ENCODE measurements around the gene C4B.
A peak's percentile ranks its signal among the peaks of the same experiment; 100 is the strongest.
"Not testable (repeated sequence)": the region's sequence is repeated elsewhere in the genome, so short reads cannot be mapped to it uniquely, and the experiment has no call there.

Gene C4B

GRCh38 chr6:32037598-32038524, 23.3 kb downstream of the C4B start, which contains the start of gene CYP21A2:
Gene CYP21A2 (plus strand): TSS chr6:32038415. CDS start chr6:32038423, 8 bp downstream.
- DNase-seq, result not testable (repeated sequence)

DNA sequence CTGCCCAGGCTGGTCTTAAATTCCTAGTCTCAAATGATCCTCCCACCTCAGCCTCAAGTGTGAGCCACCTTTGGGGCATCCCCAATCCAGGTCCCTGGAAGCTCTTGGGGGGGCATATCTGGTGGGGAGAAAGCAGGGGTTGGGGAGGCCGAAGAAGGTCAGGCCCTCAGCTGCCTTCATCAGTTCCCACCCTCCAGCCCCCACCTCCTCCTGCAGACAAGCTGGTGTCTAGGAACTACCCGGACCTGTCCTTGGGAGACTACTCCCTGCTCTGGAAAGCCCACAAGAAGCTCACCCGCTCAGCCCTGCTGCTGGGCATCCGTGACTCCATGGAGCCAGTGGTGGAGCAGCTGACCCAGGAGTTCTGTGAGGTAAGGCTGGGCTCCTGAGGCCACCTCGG, 24.3 kb downstream of the C4B start:
- not testable (repeated sequence) for DNase-seq

DNA sequence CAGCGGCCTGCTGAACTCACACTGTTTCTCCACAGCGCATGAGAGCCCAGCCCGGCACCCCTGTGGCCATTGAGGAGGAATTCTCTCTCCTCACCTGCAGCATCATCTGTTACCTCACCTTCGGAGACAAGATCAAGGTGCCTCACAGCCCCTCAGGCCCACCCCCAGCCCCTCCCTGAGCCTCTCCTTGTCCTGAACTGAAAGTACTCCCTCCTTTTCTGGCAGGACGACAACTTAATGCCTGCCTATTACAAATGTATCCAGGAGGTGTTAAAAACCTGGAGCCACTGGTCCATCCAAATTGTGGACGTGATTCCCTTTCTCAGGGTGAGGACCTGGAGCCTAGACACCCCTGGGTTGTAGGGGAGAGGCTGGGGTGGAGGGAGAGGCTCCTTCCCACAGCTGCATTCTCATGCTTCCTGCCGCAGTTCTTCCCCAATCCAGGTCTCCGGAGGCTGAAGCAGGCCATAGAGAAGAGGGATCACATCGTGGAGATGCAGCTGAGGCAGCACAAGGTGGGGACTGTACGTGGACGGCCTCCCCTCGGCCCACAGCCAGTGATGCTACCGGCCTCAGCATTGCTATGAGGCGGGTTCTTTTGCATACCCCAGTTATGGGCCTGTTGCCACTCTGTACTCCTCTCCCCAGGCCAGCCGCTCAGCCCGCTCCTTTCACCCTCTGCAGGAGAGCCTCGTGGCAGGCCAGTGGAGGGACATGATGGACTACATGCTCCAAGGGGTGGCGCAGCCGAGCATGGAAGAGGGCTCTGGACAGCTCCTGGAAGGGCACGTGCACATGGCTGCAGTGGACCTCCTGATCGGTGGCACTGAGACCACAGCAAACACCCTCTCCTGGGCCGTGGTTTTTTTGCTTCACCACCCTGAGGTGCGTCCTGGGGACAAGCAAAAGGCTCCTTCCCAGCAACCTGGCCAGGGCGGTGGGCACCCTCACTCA, 25.0 kb downstream of the C4B start:
- DNase-seq, result not testable (repeated sequence)

- not testable (repeated sequence) for DNase-seq
Measured at GRCh38 chr6:32040299-32041049, 25.9 kb downstream of the C4B start.

- not testable (repeated sequence) for DNase-seq
Measured at GRCh38 chr6:32041050-32041321, 26.4 kb downstream of the C4B start.

GRCh38 chr6:32041385-32041784, 26.8 kb downstream of the C4B start:
- DNase-seq, result not testable (repeated sequence)

DNA sequence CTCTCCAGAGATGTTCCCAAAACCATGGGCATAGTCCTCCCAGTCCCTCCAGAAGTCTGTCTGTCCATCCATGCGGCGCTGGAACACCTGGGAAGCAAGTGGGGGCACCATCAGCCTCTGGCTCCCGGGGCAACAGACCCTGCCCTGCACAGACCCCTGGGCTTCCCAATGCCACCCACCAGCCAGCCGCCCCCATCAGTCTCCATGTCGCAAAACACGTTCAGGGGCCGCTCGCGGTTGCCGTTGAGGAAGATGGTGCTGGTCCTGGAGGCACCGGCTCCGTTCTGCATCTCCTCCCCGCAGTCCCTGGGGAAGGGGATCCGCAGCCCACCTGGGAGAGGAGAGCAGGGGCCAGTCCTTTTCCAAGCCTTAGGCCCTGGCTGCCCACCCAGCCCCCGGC, 27.7 kb downstream of the C4B start:
- not testable (repeated sequence) for DNase-seq

DNA sequence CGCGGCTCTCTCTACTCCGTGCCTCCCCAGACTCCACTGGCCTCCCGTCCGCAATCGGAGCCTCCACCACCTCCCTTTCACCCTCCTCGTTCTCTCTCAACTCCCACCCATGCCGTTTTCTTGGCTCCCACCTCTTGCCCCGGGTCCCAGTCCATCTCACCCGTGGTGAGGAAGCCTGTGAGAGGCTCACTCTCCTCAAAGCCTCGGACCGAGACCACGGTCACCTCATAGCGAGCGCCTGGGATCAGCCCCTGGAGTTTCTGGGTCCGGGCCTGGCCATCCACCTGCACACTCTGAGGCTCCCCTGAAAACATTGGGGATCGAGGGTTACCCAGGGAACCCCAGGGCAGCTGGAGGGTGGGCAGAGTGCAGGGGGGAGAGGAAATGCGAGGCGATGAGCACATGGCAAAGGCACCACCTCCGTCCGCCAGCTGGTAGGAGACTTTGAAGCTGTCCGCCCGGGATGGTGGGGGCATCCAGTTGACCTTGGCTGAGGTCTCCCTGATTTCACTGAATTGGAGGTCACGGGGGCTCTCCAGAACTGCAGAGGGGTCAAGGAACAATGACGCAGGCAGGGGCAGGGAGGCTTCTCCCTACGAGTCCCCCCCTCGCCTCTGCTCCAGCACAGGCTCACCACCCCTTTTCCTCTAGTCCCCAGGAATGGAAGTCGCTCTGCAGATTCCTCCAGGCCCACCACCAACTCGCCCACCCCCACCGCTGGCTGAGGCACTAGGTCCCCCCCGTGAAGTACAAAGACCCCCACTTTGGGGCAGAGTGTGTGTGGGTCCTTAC, 29.2 kb downstream of the C4B start:
- not testable (repeated sequence) for DNase-seq

- not testable (repeated sequence) for DNase-seq
Measured at GRCh38 chr6:32044916-32045315, 30.3 kb downstream of the C4B start.

- DNase-seq, result no peak
Measured at GRCh38 chr6:32045811-32046449, 31.3 kb downstream of the C4B start.

DNA sequence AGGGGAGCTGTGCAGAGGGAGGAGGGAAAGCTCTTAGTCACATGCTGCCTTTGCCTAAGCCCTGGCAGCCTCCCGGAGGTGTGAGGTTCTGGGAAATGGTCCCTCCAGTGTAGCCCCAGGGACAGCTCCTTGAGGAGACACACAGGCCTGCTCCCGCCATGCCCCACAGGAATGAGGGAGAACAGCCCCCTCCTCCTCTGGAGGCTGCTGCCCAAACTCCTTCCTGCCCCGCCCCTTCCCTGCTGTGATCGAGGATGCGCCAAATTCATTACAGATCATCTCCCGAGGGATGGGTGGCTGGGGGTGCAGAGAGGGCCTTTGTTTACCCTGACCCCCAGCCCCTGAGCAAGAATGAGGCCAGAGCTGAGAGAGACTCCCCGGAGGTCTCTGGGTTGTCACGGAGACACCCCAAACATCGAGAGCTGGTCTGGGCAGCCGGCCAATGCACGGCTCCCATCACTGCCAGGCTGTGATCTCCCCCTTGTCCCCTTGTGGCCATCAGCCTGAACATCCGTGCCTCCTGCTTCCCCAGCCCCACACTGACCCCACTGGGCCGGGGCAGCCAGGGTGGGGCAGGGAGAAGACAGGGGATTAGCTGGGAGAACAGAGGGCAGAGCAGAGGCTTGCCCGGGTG, 32.0 kb downstream of the C4B start:
- no peak for DNase-seq

DNA sequence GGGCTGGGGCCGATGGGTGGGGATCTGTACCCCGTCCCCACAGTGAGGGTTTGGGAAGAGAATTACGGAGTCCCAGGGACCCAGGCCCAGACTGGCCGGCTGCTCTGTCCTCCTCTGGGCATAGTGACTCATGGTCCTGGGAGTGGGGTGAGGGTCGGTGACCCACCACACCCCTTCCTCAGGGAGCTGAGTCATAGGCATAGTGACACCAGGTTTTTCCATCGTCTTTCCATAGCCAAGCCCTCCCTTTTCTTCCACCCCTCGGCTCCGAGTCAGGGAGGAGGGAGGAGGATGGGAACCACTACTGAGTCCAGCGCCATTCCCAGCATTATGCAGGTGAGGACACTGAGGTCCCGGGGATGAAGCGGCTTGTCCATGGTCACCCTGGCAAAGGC, 32.5 kb downstream of the C4B start:
- DNase-seq, result no peak

- no peak for DNase-seq
Measured at GRCh38 chr6:32047539-32047854, 32.9 kb downstream of the C4B start.

DNA sequence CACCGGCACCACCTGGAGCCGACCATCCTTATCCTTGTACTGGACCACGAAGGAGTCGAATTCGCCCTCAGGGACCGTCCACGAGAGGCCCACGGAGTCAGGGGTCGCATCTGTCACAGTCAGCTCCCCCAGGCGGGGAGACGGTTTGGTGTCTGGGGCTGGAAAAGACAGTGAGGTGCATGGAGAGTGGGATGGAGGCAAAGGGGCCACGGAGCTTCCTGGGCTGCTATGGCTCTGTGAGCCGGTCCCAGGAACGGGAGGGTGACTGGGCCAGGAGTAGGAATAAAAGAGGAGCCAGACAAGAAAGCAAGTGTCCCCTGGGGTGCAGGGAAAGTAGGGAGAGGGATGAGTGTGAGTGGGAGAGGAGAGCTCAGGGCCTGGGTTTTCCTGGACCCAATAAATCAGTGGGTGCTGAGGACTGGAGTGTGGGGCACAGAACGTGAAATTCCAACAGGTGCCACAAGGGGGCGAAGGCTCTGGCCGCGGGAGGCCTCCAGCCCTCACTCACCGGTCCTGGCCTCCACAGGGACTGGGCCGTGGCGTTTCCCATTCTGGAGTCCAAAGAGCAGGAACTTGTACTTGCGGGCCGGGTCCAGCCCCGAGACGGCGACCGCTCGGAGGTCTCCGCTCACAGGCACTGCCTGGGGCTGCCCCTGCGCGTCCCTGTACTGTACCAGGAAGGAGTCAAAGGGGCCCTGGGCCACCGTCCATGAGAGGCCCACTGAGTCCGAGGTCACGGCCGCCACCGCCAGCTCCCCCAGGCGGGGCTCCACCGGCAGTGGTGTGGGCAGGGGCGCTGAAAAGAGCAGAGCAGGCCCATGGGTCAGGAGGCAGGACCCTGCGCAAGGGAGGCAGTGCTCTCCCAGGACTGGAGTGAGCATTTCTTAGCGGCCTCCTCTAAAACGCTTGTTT, 33.5 kb downstream of the C4B start:
- peak; percentile 67 for DNase-seq

- not testable (repeated sequence) for DNase-seq
Measured at GRCh38 chr6:32049149-32049548, 34.6 kb downstream of the C4B start.

- DNase-seq, result not testable (repeated sequence)
Measured at GRCh38 chr6:32049736-32050135, 35.1 kb downstream of the C4B start.

DNA sequence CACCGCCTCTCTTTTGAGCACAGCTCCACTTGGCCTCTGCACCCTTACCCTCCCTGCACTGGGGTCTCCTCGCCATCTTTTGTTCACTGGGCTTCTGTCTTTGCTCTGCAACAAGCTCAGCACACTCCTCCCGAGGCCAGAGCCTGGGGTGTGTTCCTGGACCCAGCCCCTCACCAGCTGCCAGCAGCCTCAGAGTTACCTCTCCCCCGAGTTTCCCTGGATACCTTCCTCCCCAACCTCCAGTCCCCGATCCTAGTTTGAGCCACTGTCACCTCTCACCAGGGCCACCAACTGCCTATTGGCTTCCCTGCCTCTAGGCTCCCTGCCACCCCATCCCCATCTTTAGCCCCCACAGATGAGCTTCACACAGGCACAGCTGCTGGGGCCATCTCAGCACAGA, 36.0 kb downstream of the C4B start:
- DNase-seq, result no peak

DNA sequence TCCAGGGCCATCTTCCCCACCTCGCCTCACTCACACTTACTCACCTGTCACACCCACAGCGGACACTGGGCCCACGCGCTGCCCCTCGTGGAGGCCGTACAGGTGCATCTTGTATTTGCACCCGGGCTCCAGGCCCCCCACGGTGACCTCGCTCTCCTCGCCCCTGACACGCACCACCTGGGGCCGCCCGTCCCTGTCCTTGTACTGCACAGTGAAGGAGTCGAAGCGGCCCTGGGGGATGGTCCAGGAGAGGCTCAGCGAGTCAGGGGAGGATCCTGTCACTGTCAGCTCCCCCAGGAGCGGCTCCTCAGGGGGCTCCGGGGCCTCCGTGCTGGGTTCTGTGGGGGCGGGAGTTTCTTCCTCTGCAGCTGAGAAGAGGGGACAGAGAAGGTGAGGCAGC, 38.0 kb downstream of the C4B start:
- not testable (repeated sequence) for DNase-seq

- DNase-seq, result not testable (repeated sequence)
Measured at GRCh38 chr6:32053314-32053713, 38.7 kb downstream of the C4B start.

GRCh38 chr6:32055756-32056155, 41.2 kb downstream of the C4B start:
- not testable (repeated sequence) for DNase-seq
